ENCODE measurements around the gene MRTFA. TPM values are rescaled to one million over a fixed set of nuclear protein-coding genes. Genes with fewer than 3 reads are reported as not detected.

MRTFA gene
- total and polyA plus RNA-seq, 9 of the 15 experiments (the other 6 are each of a cell fraction or from before 2014, with no cell fraction given), result 0.84 to 21.1 (median 3.7) TPM

DNA sequence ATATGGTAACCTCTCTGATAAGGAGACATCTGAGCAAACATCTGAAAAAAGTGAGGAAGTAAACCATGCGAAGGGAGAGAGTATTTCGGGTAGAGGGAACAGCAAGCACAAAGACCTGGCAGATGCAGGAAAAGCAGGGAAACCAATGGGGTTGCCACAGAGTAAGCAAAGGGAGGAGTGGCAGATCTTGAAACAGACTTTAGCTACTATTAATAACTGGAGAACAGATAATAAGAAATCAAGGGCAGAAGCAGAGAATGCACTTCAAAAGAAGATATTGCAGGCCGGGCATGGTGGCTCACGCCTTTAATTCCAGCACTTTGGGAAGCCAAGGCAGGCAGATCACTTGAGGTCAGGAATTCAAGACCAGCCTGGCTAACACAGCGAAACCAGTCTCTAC lies 18.1 kb downstream of the MRTFA start:
- Histone ChIP-seq H3K4me2 (ENCODE audit: insufficient read depth, low read length) (no peak overlapping the region), H3K9ac (ENCODE audit: insufficient read depth in 1 of 2, low read depth in 2 of 2, low read length in 2 of 2) (no peak overlapping the region), H3K79me2 (ENCODE audit: control insufficient read depth, insufficient read depth, low read length) (peaks cover 46% of the 10 kb centered on the region), H3K27me3 (ENCODE audit: control insufficient read depth in 2 of 2, insufficient read depth in 2 of 2, low read length in 2 of 2) (no peaks in the 10 kb centered on the region), H3K27ac (ENCODE audit: extremely low read depth, low read depth, low read length) (no peak overlapping the region), H3K36me3 (ENCODE audit: control insufficient read depth, insufficient read depth, low read length) (no peaks in the 10 kb centered on the region; the same call in 2 of the 3 replicates), H3K4me1 (replicated peaks in 1 of 2; ENCODE audit: control insufficient read depth in 2 of 2, insufficient read depth in 2 of 2, low read length in 2 of 2) (peaks cover 9% of the 10 kb centered on the region in 2 experiments; a peak in 3 of 5 replicates), H2AFZ (ENCODE audit: low read depth, low read length) (no peak overlapping the region), H3K9me3 (replicated peaks; ENCODE audit: control insufficient read depth, insufficient read depth, low read depth, low read length) (peaks cover 4% of the 10 kb centered on the region; the same call in 1 of the 2 replicates), H3K4me3 (no peak overlapping the region), H4K20me1 (replicated peaks; ENCODE audit: control insufficient read depth, insufficient read depth, low read length) (no peaks in the 10 kb centered on the region), H3K9me1 (ENCODE audit: control insufficient read depth, insufficient read depth, low read length) (no peaks in the 10 kb centered on the region)
- no peak for TF ChIP-seq TEAD2 (tag; IDR thresholded peaks at IDR 0.05)
- no peak for TF ChIP-seq TBP (optimal IDR thresholded peaks at IDR 0.05; ENCODE audit: low read depth, low read length)
- no peak for TF ChIP-seq KDM1A (IDR thresholded peaks at IDR 0.05)
- no peak for TF ChIP-seq RFX7 (CRISPR knock-in tag; IDR thresholded peaks at IDR 0.05)
- no peak for TF ChIP-seq NFXL1 (CRISPR knock-in tag; IDR thresholded peaks at IDR 0.05)
- TF ChIP-seq FOXP1 (CRISPR knock-in tag; IDR thresholded peaks at IDR 0.05), result no peak
- TF ChIP-seq, protein P1, sequence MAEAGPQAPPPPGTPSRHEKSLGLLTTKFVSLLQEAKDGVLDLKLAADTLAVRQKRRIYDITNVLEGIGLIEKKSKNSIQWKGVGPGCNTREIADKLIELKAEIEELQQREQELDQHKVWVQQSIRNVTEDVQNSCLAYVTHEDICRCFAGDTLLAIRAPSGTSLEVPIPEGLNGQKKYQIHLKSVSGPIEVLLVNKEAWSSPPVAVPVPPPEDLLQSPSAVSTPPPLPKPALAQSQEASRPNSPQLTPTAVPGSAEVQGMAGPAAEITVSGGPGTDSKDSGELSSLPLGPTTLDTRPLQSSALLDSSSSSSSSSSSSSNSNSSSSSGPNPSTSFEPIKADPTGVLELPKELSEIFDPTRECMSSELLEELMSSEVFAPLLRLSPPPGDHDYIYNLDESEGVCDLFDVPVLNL (CRISPR knock-in tag; IDR thresholded peaks at IDR 0.05; ENCODE audit: low read depth), result no peak
- POLR2A ChIA-PET, result interaction anchor here (0.6 to 1.4 kb wide), 2 partner anchors 18 to 929 kb away, joined by 3 to 4 read pairs; partner anchors contain the start of gene MRTFA
- ATAC-seq (no peak), FAIRE-seq (no peak), DNase-seq (ENCODE audit: extremely low read depth in 1 of 4, low spot score in 3 of 4) (no peak)
- intact Hi-C loops (cut with micrococcal nuclease), result no loop called here
- BruUV-seq (replicated peaks), result no TSS peak
- in situ Hi-C loops (cut with MboI), result no loop called here
- WGBS (ENCODE audit: insufficient coverage, low coverage, missing lambda C conversion rate), result 84% methylated on average over 4 of the region's 5 CpGs
- CTCF ChIA-PET (ENCODE audit: low intra/inter-chr PET ratio), result no interaction called here
